Pancreas (tissue), 10 donors: ENCODE measurements around the gene TEX55. TPM values are rescaled to one million over a fixed set of nuclear protein-coding genes. Genes with fewer than 3 reads are reported as not detected.

ENCODE experiments used
- ATAC-seq, 4 donors: fragments of 200-7000 bp; cut with Tn5 transposase; one replicate each; pipeline versions ENCODE4 v1.8.0 to v1.9.1; 2020; ENCODE audit warnings: mild to moderate bottlenecking in 4 of 4, moderate library complexity in 4 of 4
- DNase-seq, 6 donors: peaks; one replicate each; pipeline ENCODE4 v3.0.0-alpha.2; 2020
- FAIRE-seq: peaks from 2 replicates; lab custom pipeline; 2012; peaks lifted over from hg19 to GRCh38; lab: Jason Lieb, UNC
- H3K27ac ChIP-seq, 4 donors: fragments of 200-600 bp; sonication (generic); 1 replicate in 3 of 4; 2 replicates in 1 of 4; pipeline versions ENCODE4 v1.5.0 to v1.8.0; 2020
- H3K27me3 ChIP-seq, 4 donors: fragments of 200-600 bp; one replicate each; pipeline ENCODE4 v1.8.0; 2021
- H3K36me3 ChIP-seq, 3 donors: fragments of 200-600 bp; sonication (generic) in 1 of 3; one replicate each; pipeline versions ENCODE4 v1.5.0 to v1.8.0; 2020 to 2021
- H3K4me1 ChIP-seq, 3 donors: fragments of 200-600 bp; one replicate each; pipeline ENCODE4 v1.8.0; 2021
- H3K4me3 ChIP-seq, 4 donors: fragments of 200-600 bp; sonication (generic) in 2 of 4; one replicate each; pipeline versions ENCODE4 v1.5.0 to v1.8.0; 2020 to 2021
- H3K9me3 ChIP-seq, 4 donors: fragments of 200-600 bp; one replicate each; pipeline ENCODE4 v1.8.0; 2021
- WGBS, 2 donors: extraction: QIAGEN DNeasy Blood & Tissue Kit; methylation state at CpG; one replicate each; pipeline ENCODE4 v1.1.7; 2013; 5-methylcytosine and 5-hydroxymethylcytosine counted together
- intact Hi-C, 3 donors: fragments of 100-400 bp; cut with DNase I; formaldehyde crosslinking; loops; one replicate each; pipeline versions ENCODE4 v1.11.1 to v1.14.2; 2022
- polyA plus RNA-seq, 2 donors: library from polyadenylated mRNA; stranded (reverse); fragments of 200-250 nt; gene quantifications; one replicate each; pipeline ENCODE4 v1.2.3, GENCODE V29; 2013
- total RNA-seq, 6 donors: library from RNA; stranded (reverse); fragmentation: NEBNext Ultra II Directional in 4 of 6; extraction: Animal tissue kit (Norgen Biotek cat#: 25700) in 4 of 6; gene quantifications; one replicate each; pipeline versions ENCODE4 v1.2.1 to v1.2.4, GENCODE V29; 2021 to 2023
- TF ChIP-seq, protein P1 (sequence below), 4 donors: fragments of 200-600 bp; sonication (generic) in 3 of 4; IDR thresholded peaks; one replicate each; pipeline versions ENCODE4 v1.5.0 to v1.8.0; 2021; ENCODE audit warnings: antibody characterized with exemption in 4 of 4
- donor health status: healthy with polysubstance abuse.
- donor health status: DM: no; HTN: no; CAD: no; lungs with moderate emphysema.
- donor health status: DM: no; HTN: no; CAD: no.
- donor health status: control.
- donor health status: control.
- donor health status: Bipolar disorder and iron deficiency.
- donor health status: DM: yes; HTN: yes; CAD: no.
- donor health status: DM: no; HTN: no; CAD: no.
- donor health status: DM: no; HTN: no; CAD: no.
- donor health status: DM: yes; HTN: yes; CAD: no.

Gene TEX55
- total RNA-seq (not detected), polyA plus RNA-seq (not detected)

DNA sequence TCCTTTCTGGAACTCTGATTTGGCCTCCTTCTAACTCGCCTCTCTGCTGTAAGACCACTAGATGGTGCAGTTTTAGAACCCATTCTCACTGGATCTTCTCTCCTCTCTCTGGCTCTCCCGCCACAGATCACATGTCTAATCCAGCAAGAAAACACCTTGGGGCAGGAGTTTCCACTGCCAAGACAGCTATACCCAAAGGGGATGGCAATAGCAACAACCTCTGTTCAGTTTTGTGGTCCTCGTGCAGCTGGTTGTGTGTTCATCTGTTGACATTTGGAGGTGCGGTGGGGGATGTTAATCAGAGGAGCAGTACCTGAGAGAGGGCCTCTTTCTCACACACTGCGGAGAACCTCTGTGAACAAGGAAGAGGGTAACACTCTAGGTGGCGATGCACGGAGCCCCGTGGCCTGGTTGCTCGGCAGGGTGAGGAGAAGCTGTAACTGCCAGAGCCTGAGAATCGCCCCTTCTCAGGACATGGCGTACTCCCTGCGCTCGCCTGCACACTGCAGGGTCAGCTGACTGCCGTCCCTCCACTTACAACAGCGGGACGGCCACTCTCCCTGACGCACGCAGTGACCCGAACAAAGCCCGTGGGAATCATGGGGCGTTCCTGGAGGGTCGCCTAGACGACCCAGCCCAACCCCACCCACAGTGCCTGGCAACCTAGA is at the start of gene TEX55:
Gene TEX55 (plus strand): TSS at position 666 of the 668 bp plus-strand sequence. CDS start 25 bp downstream, outside the sequence.
- ATAC-seq (peak; percentile 80 to 97 (median 94)), FAIRE-seq (no peak), DNase-seq (peak in 2 of 6 donors; percentile 26 to 43)
- Histone ChIP-seq H3K27ac (no peak within 1 kb of the TSS), H3K9me3 (no peaks in the 10 kb centered on the region), H3K4me1 (no peaks in the 10 kb centered on the region), H3K36me3 (no peaks in the 10 kb centered on the region), H3K4me3 (no peak within 1 kb of the TSS), H3K27me3 (no peaks in the 10 kb centered on the region)
- TF ChIP-seq, protein P1, sequence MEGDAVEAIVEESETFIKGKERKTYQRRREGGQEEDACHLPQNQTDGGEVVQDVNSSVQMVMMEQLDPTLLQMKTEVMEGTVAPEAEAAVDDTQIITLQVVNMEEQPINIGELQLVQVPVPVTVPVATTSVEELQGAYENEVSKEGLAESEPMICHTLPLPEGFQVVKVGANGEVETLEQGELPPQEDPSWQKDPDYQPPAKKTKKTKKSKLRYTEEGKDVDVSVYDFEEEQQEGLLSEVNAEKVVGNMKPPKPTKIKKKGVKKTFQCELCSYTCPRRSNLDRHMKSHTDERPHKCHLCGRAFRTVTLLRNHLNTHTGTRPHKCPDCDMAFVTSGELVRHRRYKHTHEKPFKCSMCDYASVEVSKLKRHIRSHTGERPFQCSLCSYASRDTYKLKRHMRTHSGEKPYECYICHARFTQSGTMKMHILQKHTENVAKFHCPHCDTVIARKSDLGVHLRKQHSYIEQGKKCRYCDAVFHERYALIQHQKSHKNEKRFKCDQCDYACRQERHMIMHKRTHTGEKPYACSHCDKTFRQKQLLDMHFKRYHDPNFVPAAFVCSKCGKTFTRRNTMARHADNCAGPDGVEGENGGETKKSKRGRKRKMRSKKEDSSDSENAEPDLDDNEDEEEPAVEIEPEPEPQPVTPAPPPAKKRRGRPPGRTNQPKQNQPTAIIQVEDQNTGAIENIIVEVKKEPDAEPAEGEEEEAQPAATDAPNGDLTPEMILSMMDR (IDR thresholded peaks at IDR 0.05) = peak; percentile 31 to 54 (median 34)
- intact Hi-C loops = loop anchor here in 1 of 3 donors (10.0 kb wide), 1 partner anchor 99 kb away; the partner anchor contains the start of gene B4GALT4
- 71 to 74% methylated on average over 23 of the region's 23 CpGs for WGBS, 2 donors

GRCh38 chr3:119098003-119098402 is 48.0 kb upstream of the TEX55 start:
- TF ChIP-seq, protein P1 (IDR thresholded peaks at IDR 0.05) = no peak
- intact Hi-C loops = loop anchor here (5.0 to 10.0 kb wide), 2 partner anchors 216 to 223 kb away; no protein-coding TSS in a partner anchor
- no peaks in the 10 kb centered on the region for H3K9me3 ChIP-seq
- FAIRE-seq (no peak), DNase-seq (no peak), ATAC-seq (no peak)
- H3K27ac ChIP-seq = no peak overlapping the region
- no peaks in the 10 kb centered on the region for H3K4me1 ChIP-seq
- H3K4me3 ChIP-seq = no peak overlapping the region
- no peaks in the 10 kb centered on the region for H3K36me3 ChIP-seq
- 92% methylated on average over 3 of the region's 3 CpGs for WGBS, 2 donors
- H3K27me3 ChIP-seq = no peaks in the 10 kb centered on the region

DNA sequence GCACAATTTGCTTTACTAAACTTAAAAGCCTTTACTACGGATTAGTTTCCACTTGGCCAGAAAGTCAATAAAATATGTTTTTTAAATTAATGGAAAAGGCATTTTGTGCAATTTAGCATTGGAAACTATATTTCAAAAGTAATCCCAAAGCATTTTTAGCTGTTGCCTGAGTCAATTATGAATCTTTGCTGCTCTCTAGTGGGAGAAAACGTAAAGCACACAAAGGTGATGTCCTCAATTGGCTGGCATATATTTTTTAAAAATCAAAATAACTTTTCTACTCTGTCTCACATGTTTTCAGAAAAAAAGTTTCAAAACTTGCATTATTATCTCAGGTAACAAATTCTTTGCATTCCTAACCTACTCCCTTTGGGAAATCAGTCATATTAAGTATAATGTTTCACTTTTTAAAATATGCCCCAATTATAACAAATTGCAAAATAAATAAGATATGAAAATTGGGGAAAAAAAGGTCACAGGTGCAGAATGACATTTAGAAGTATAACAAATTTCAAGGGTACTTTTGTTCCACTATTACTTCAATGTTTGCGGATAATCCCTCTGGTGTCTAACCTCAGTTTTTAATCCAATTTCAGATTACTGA is 47.2 kb upstream of the TEX55 start:
- Histone ChIP-seq H3K4me3 (no peak overlapping the region), H3K4me1 (no peaks in the 10 kb centered on the region), H3K36me3 (no peaks in the 10 kb centered on the region), H3K27ac (no peak overlapping the region), H3K9me3 (no peaks in the 10 kb centered on the region), H3K27me3 (no peaks in the 10 kb centered on the region)
- FAIRE-seq (peak; percentile 90), ATAC-seq (peak in 3 of 4 donors; percentile 61 to 71 (median 64)), DNase-seq (no peak)
- TF ChIP-seq, protein P1 (IDR thresholded peaks at IDR 0.05) = peak; percentile 32 to 53 (median 50)
- intact Hi-C loops = loop anchor here (5.0 to 10.0 kb wide), 2 partner anchors 216 to 224 kb away; no protein-coding TSS in a partner anchor
- WGBS, 2 donors = 22 to 26% methylated on average over 3 of the region's 3 CpGs

DNA sequence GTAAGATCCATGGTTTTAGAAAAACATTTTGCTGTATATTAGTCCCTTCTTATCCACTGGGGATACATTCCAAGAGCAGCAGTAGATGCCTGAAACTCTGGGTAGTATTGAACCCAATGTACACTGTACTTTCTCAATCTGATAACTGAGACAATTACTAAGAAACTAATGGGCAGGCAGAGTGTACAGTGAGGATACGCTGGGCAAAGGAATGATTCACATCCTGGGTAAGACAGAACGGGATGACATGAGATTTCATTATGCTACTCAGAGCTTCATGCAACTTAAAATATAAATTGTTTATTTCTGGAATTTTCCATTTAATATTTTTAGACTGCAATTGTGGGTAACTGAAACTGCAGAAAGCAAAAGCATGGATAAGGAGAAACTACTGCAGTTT is 46.2 kb upstream of the TEX55 start:
- FAIRE-seq (no peak), DNase-seq (no peak), ATAC-seq (no peak)
- no peaks in the 10 kb centered on the region for H3K4me1 ChIP-seq
- H3K36me3 ChIP-seq = no peaks in the 10 kb centered on the region
- H3K4me3 ChIP-seq = no peak overlapping the region
- no peak overlapping the region for H3K27ac ChIP-seq
- TF ChIP-seq, protein P1 (IDR thresholded peaks at IDR 0.05) = no peak
- intact Hi-C loops = loop anchor here (5.0 to 10.0 kb wide), 2 partner anchors 217 to 225 kb away; no protein-coding TSS in a partner anchor
- no peaks in the 10 kb centered on the region for H3K9me3 ChIP-seq
- no peaks in the 10 kb centered on the region for H3K27me3 ChIP-seq
- 51 to 57% methylated on average over 2 of the region's 2 CpGs for WGBS, 2 donors
